Panc1 (cell line): ENCODE results near the gene KCNMB1. TPM values are rescaled to one million over a fixed set of nuclear protein-coding genes. Genes with fewer than 3 reads are reported as not detected.

Experiments used
- ATAC-seq: fragments of 200-7000 bp; cut with Tn5 transposase; 2 replicates; pipeline ENCODE4 v1.9.1; 2020; ENCODE audit warnings: mild to moderate bottlenecking, moderate library complexity
- BruUV-seq: library from RNA; stranded (reverse); fragments of 400-500 nt; replicated peaks from 2 replicates; lab custom pipeline; 2021; lab: Mats Ljungman, UMichigan
- CTCF ChIA-PET: fragments of 300-600 bp; sonication (Branson Sonifier 250); formaldehyde crosslinking; loops from one replicate; lab custom pipeline; 2022; ENCODE audit warnings: antibody characterized with exemption; lab: Charles Lee
- POLR2A ChIA-PET: fragments of 300-600 bp; sonication (Branson Sonifier 250); formaldehyde crosslinking; loops from one replicate; lab custom pipeline; 2022; ENCODE audit warnings: antibody characterized with exemption; lab: Charles Lee
- DNase-seq: peaks from one replicate; pipeline ENCODE4 v3.0.0-alpha.2; 2010; ENCODE audit warnings: low read depth, low spot score
- H3K27ac ChIP-seq: 2 replicates; pipeline ENCODE4 v1.5.1; 2011; ENCODE audit warnings: mild to moderate bottlenecking, low read length, inconsistent platforms
- H3K27me3 ChIP-seq: fragments of 200-500 bp; sonication (Bioruptor generic); 2 replicates; pipeline ENCODE4 v1.6.0; 2014; ENCODE audit warnings: low read length, inconsistent platforms; ENCODE audit not compliant: control insufficient read depth, insufficient read depth
- H3K36me3 ChIP-seq: fragments of 200-500 bp; sonication (Bioruptor generic); 2 replicates; pipeline ENCODE4 v1.5.1; 2014; ENCODE audit warnings: inconsistent platforms, mild to moderate bottlenecking, low read length, moderate library complexity; ENCODE audit not compliant: control insufficient read depth, insufficient read depth
- H3K4me1 ChIP-seq: 2 replicates; pipeline ENCODE4 v1.5.1; 2011; ENCODE audit warnings: inconsistent platforms, mild to moderate bottlenecking, low read length, moderate library complexity; ENCODE audit not compliant: control insufficient read depth, insufficient read depth
- H3K4me3 ChIP-seq, 2 experiments: 2 replicates each; pipeline ENCODE4 v1.5.1; 2011 to 2012; ENCODE audit warnings: low read depth in 2 of 2, low read length in 2 of 2, mild to moderate bottlenecking in 2 of 2, inconsistent platforms in 1 of 2, moderate library complexity in 1 of 2
- H3K9me3 ChIP-seq: fragments of 200-500 bp; sonication (Bioruptor generic); 2 replicates; pipeline ENCODE4 v1.5.1; 2014; ENCODE audit warnings: low read depth, mild to moderate bottlenecking, inconsistent platforms, low read length, moderate library complexity; ENCODE audit not compliant: control insufficient read depth, insufficient read depth
- POLR2AphosphoS5 ChIP-seq: IDR thresholded peaks from 2 replicates; pipeline ENCODE4 v1.6.1; 2012; ENCODE audit warnings: mild to moderate bottlenecking, low read depth, low read length, moderate library complexity
- SIN3A ChIP-seq: IDR thresholded peaks from 2 replicates; pipeline ENCODE4 v1.6.1; 2012; ENCODE audit warnings: low read depth, mild to moderate bottlenecking, low read length, moderate library complexity, borderline replicate concordance; ENCODE audit not compliant: insufficient read depth
- TCF7L2 ChIP-seq: IDR thresholded peaks from 2 replicates; pipeline ENCODE4 v1.6.1; 2011; ENCODE audit warnings: mild to moderate bottlenecking, low read depth, low read length, inconsistent platforms
- in situ Hi-C: cut with HindIII; loops from 2 replicates; pipeline ENCODE4 v1.10.0; 2016; ENCODE audit warnings: low sequenced_read_pairs, low pct_unique_long_range_greater_than_20kb
- intact Hi-C: fragments of 100-400 bp; cut with micrococcal nuclease; formaldehyde crosslinking; loops from one replicate; pipeline ENCODE4 v1.10.0; 2022; ENCODE audit not compliant: unreplicated experiment
- total RNA-seq: library from RNA; stranded (reverse); gene quantifications from one replicate; pipeline ENCODE4 v1.2.1, GENCODE V29; 2021; ENCODE audit not compliant: unreplicated experiment
- TF ChIP-seq, protein P1 (sequence below), 2 experiments: IDR thresholded peaks; 2 replicates each; pipeline ENCODE4 v1.6.1; 2011 to 2012; ENCODE audit warnings: low read depth in 2 of 2, control low read depth in 1 of 2, low read length in 1 of 2, mild to moderate bottlenecking in 1 of 2, moderate library complexity in 1 of 2; ENCODE audit not compliant: insufficient read depth in 1 of 2
- TF ChIP-seq, protein P2 (sequence below): fragments of 450-650 bp; IDR thresholded peaks from 2 replicates; pipeline ENCODE4 v1.5.1; 2017; ENCODE audit warnings: mild to moderate bottlenecking

The KCNMB1 gene
- total RNA-seq, 1 experiment from 2014 or later, result not detected

DNA sequence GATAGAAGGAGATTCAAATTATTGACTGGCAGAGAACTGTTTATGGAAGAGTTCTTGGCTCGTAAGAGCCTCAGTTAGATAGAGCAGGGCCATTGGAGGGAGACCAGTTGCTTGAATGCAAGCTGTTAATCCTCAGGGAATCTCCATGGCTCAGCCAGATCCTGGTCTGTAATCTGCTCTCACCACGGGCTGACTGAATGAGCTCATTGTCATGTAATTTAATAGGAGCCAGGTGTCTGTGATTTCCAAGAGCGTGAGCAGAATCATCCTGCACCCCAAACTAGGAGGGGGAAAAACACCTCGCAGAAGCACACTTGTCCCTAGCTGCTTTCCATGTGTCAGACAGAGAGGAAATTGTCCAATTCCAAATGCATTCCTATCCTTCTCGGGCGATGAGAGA, 19.1 kb upstream of the KCNMB1 start:
- TF ChIP-seq, protein P1, sequence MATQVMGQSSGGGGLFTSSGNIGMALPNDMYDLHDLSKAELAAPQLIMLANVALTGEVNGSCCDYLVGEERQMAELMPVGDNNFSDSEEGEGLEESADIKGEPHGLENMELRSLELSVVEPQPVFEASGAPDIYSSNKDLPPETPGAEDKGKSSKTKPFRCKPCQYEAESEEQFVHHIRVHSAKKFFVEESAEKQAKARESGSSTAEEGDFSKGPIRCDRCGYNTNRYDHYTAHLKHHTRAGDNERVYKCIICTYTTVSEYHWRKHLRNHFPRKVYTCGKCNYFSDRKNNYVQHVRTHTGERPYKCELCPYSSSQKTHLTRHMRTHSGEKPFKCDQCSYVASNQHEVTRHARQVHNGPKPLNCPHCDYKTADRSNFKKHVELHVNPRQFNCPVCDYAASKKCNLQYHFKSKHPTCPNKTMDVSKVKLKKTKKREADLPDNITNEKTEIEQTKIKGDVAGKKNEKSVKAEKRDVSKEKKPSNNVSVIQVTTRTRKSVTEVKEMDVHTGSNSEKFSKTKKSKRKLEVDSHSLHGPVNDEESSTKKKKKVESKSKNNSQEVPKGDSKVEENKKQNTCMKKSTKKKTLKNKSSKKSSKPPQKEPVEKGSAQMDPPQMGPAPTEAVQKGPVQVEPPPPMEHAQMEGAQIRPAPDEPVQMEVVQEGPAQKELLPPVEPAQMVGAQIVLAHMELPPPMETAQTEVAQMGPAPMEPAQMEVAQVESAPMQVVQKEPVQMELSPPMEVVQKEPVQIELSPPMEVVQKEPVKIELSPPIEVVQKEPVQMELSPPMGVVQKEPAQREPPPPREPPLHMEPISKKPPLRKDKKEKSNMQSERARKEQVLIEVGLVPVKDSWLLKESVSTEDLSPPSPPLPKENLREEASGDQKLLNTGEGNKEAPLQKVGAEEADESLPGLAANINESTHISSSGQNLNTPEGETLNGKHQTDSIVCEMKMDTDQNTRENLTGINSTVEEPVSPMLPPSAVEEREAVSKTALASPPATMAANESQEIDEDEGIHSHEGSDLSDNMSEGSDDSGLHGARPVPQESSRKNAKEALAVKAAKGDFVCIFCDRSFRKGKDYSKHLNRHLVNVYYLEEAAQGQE (IDR thresholded peaks at IDR 0.05; ENCODE audit: insufficient read depth in 1 of 2, low read depth in 2 of 2, low read length in 1 of 2), result no peak
- TF ChIP-seq POLR2AphosphoS5 (no peak), TCF7L2 (no peak), SIN3A (no peak)
- TF ChIP-seq, protein P2, sequence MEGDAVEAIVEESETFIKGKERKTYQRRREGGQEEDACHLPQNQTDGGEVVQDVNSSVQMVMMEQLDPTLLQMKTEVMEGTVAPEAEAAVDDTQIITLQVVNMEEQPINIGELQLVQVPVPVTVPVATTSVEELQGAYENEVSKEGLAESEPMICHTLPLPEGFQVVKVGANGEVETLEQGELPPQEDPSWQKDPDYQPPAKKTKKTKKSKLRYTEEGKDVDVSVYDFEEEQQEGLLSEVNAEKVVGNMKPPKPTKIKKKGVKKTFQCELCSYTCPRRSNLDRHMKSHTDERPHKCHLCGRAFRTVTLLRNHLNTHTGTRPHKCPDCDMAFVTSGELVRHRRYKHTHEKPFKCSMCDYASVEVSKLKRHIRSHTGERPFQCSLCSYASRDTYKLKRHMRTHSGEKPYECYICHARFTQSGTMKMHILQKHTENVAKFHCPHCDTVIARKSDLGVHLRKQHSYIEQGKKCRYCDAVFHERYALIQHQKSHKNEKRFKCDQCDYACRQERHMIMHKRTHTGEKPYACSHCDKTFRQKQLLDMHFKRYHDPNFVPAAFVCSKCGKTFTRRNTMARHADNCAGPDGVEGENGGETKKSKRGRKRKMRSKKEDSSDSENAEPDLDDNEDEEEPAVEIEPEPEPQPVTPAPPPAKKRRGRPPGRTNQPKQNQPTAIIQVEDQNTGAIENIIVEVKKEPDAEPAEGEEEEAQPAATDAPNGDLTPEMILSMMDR, result no peak
- CTCF ChIA-PET, result interaction anchor here (0.6 to 1.2 kb wide), 2 partner anchors 11 to 730 kb away, joined by 4 to 7 read pairs; no protein-coding TSS in a partner anchor
- no peaks in the 10 kb centered on the region for H3K36me3 ChIP-seq
- H3K27ac ChIP-seq, result no peak overlapping the region
- intact Hi-C loops (no loop called here), in situ Hi-C loops (no loop called here)
- ATAC-seq, result no peak
- BruUV-seq, result no TSS peak
- H3K4me3 ChIP-seq, result no peak overlapping the region
- no peak for DNase-seq
- no peaks in the 10 kb centered on the region for H3K27me3 ChIP-seq
- H3K9me3 ChIP-seq, result no peaks in the 10 kb centered on the region
- H3K4me1 ChIP-seq, result no peaks in the 10 kb centered on the region
- POLR2A ChIA-PET, result no interaction called here

DNA sequence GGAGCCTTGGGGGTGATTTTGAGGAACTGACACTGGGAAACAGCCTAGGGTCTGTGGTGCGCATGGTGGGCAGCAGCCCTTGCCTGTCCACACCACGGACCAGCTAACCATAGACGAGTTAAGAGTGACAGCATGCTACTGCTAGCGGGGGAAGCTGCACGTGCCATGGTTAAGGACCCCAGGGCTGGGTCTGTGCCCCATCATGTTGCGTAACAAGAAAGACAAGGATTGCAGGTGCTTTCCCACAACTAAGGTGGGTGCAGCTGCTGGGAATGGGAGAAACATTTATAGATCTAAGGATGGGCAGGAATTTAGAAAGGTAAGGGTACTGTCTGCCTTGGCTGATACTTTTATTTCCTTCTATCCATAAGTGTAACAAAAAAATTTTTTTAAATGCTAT, 17.9 kb upstream of the KCNMB1 start:
- POLR2A ChIA-PET, result no interaction called here
- H3K27me3 ChIP-seq, result no peaks in the 10 kb centered on the region
- CTCF ChIA-PET, result no interaction called here
- ATAC-seq (no peak), DNase-seq (no peak)
- in situ Hi-C loops, result no loop called here
- H3K4me1 ChIP-seq, result no peaks in the 10 kb centered on the region
- no TSS peak for BruUV-seq
- H3K9me3 ChIP-seq, result no peaks in the 10 kb centered on the region
- no peaks in the 10 kb centered on the region for H3K36me3 ChIP-seq
- no peak overlapping the region for H3K27ac ChIP-seq
- no peak overlapping the region for H3K4me3 ChIP-seq
- intact Hi-C loops, result no loop called here
- TF ChIP-seq TCF7L2, result no peak
- TF ChIP-seq, protein P1 (IDR thresholded peaks at IDR 0.05; ENCODE audit: insufficient read depth in 1 of 2, low read depth in 2 of 2, low read length in 1 of 2), result no peak
